ENCODE measurements around the gene ICE1.

ICE1 gene

DNA sequence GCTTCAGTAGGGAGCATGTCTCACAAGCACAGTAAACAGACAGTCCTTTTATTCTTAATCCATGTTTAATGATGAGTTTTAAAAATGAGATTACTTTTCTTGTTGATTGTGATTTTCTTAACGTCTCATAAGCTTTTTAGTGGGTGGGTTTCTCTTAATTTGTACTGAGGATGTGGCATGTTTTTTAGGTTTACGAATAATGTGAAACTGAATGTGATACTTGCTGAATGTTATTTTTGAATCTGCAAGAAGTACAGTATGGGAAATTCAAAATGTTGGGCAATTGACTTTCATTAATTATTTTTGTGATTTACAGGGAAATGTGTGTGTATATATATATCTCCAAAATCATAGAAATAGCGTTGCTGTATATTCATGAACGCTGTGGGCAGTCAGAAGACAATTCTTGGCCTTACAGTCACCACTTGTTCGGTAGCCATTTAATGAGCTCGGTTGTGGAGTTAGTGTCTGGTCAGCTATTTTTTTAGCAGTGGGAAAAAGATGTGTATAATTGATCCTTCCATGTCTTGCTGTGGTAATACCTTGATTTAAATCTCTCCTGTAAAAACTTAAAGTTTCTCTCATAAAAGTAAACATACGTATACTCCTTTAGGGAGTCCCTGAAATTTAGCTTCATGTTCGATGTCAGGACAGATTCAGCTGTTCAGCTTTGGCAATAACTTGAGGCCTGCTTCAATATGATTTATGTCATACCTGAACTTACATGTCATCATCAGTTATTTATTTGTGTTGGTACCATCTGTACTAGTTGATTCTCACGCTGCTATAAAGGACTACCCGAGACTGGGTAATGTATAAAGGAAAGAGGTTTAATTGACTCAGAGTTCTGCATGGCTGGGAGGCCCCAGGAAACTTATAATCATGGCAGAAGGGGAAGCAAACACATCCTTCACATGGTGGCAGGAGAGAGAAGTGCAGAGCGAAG, 15.0 kb downstream of the ICE1 start:
- DNase-seq (ENCODE audit: low read depth), result no peak
- TF ChIP-seq, protein P1, sequence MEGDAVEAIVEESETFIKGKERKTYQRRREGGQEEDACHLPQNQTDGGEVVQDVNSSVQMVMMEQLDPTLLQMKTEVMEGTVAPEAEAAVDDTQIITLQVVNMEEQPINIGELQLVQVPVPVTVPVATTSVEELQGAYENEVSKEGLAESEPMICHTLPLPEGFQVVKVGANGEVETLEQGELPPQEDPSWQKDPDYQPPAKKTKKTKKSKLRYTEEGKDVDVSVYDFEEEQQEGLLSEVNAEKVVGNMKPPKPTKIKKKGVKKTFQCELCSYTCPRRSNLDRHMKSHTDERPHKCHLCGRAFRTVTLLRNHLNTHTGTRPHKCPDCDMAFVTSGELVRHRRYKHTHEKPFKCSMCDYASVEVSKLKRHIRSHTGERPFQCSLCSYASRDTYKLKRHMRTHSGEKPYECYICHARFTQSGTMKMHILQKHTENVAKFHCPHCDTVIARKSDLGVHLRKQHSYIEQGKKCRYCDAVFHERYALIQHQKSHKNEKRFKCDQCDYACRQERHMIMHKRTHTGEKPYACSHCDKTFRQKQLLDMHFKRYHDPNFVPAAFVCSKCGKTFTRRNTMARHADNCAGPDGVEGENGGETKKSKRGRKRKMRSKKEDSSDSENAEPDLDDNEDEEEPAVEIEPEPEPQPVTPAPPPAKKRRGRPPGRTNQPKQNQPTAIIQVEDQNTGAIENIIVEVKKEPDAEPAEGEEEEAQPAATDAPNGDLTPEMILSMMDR (conservative IDR thresholded peaks at IDR 0.05; ENCODE audit: low read depth, low read length), result no peak
- no peak overlapping the region for H3K4me3 ChIP-seq (ENCODE audit: low read length)

DNA sequence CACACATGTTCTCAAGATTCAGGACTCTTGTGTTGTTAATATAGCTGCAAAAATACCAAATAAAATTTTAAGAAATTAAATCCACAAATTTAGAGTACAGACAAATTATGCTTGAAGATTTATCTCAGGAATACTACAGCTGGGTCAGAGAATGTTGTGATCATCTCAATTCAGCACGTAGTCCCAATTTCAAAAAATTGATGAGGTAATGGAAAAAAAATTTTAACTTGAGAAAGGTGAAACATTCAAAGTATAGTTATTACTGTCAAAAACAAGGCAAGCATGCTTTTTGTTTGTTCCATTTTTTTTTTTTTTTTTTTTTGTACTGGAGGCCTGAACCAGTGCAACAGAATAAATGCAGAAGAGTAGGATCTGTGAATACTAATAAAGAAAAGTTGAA, 29.4 kb downstream of the ICE1 start:
- DNase-seq (ENCODE audit: low read depth), result no peak
- TF ChIP-seq, protein P1 (conservative IDR thresholded peaks at IDR 0.05; ENCODE audit: low read depth, low read length), result no peak
- H3K4me3 ChIP-seq (ENCODE audit: low read length), result no peak overlapping the region

DNA sequence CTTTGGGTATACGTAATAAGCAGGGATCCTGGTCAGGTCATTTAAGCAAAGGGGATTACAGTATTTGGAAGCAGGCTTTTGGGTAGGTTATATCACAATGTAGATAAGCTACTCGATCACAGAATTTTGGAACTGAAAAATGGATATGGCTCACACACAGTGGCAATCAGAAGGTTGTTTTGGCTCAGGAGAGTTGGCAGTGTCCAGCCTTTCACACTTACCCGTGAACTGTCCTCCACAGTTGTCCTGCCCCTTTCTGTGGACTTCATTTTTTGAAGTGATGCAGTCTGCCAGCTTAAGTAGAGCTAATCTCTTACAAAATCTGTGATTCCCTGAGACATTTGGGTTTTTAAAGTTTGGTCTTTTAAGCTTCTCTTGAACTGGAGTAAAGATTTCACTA, 30.7 kb downstream of the ICE1 start:
- TF ChIP-seq, protein P1 (conservative IDR thresholded peaks at IDR 0.05; ENCODE audit: low read depth, low read length), result no peak
- H3K4me3 ChIP-seq (ENCODE audit: low read length), result no peak overlapping the region
- DNase-seq (ENCODE audit: low read depth), result no peak

DNA sequence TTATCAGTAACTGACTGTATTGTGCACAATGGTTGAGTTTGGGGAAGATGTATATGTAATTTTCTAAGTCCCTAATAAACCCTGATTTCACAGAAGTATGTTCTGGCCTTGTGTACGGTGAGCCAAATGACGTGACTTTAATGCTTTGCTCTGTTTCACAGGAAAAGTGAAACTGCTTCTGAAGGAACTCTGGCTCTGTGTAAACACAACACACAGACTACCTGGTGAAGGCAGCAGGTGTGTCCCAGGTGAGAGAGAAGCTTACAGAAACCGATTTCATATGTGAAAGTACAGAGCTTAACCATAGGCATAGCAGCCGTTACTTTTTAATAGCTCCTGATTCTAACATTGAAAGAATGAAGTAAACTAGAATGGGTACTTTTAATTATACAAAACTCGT, 31.9 kb downstream of the ICE1 start:
- no peak overlapping the region for H3K4me3 ChIP-seq (ENCODE audit: low read length)
- DNase-seq (ENCODE audit: low read depth), result no peak
- TF ChIP-seq, protein P1 (conservative IDR thresholded peaks at IDR 0.05; ENCODE audit: low read depth, low read length), result no peak

DNA sequence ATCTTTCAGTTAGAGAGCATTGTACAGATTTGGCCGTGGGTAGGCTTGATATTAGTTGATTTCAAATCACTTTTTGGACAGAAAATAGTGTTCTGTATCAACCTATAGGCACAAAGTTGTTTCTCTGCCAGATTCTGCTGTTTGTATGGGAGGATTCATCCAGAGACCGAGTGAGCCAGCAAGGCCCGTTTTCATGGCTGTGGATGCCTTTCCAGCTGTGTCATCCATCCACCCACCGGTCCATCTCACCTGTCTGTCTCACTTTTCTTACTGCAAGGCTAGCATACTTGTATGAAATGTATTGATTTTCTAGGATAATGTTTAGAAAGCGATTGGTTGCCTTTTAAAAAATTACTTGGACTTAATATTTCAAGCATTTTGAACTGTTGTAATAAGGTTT, 34.4 kb downstream of the ICE1 start:
- TF ChIP-seq, protein P1 (conservative IDR thresholded peaks at IDR 0.05; ENCODE audit: low read depth, low read length), result no peak
- H3K4me3 ChIP-seq (ENCODE audit: low read length), result no peak overlapping the region
- no peak for DNase-seq (ENCODE audit: low read depth)

DNA sequence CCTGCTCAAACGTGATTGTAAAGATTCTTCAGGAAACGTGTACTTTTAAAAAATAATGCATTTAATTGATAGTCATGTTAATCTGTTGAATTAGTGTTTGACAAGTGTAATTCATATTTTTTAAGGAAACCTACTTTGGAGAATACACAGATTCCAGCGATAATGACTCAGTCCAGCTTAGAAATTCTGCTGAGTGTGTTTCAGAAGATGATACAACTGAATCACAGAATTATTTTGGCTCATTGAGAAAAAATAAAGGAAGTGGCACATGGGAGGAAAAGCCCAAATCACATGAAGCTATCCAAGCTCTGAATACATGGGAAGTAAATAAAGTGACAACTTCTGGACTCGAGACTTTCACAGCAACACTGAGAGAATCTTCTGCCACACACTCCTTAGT, 37.8 kb downstream of the ICE1 start:
- DNase-seq (ENCODE audit: low read depth), result no peak
- TF ChIP-seq, protein P1 (conservative IDR thresholded peaks at IDR 0.05; ENCODE audit: low read depth, low read length), result no peak
- no peak overlapping the region for H3K4me3 ChIP-seq (ENCODE audit: low read length)

DNA sequence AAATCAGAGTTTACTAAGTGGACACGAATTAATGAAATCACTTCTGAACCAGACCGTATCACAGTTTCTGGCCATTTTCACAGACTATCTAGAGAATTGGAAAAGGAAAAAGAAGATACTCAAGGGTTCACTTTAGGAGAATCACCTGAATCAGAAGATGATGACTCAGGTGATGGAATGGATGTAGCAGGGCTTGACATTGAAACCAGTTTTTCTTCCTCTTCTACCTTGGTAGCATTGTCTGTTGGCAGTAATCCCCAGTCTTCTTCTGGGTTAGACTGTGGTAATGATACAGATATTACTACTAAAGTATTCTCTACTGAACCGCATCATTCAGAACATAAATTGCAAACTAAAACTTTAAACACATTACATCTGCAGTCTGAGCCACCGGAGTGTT, 38.5 kb downstream of the ICE1 start:
- no peak overlapping the region for H3K4me3 ChIP-seq (ENCODE audit: low read length)
- DNase-seq (ENCODE audit: low read depth), result no peak
- TF ChIP-seq, protein P1 (conservative IDR thresholded peaks at IDR 0.05; ENCODE audit: low read depth, low read length), result no peak

Measured in retinal pigment epithelial cell (primary cell).